GF-D8 (cell line): ENCODE results near the gene TTR.

Experiments
- DNase-seq: peaks from one replicate; lab custom pipeline; 2025; lab: John Stamatoyannopoulos, UW

Gene TTR

GRCh38 chr18:31616586-31616985 is 24.9 kb downstream of the TTR start:
- no peak for DNase-seq

GRCh38 chr18:31617031-31617717 is 25.5 kb downstream of the TTR start:
- DNase-seq = no peak

GRCh38 chr18:31618801-31619200 is 27.1 kb downstream of the TTR start:
- DNase-seq = no peak

- DNase-seq = no peak
Observed at GRCh38 chr18:31619291-31619690, 27.6 kb downstream of the TTR start.

- DNase-seq = no peak
Observed at GRCh38 chr18:31624892-31625640, 33.4 kb downstream of the TTR start.

- DNase-seq = no peak
Observed at GRCh38 chr18:31626409-31626808, 34.7 kb downstream of the TTR start.

GRCh38 chr18:31630549-31630948 is 38.9 kb downstream of the TTR start:
- no peak for DNase-seq

- DNase-seq = no peak
Observed at GRCh38 chr18:31631526-31631925, 39.8 kb downstream of the TTR start.

GRCh38 chr18:31632356-31632755 is 40.7 kb downstream of the TTR start:
- no peak for DNase-seq

GRCh38 chr18:31633392-31634330 is 42.0 kb downstream of the TTR start:
- no peak for DNase-seq

GRCh38 chr18:31634331-31634713 is 42.6 kb downstream of the TTR start:
- DNase-seq = no peak

GRCh38 chr18:31636387-31636786 is 44.7 kb downstream of the TTR start:
- DNase-seq = no peak

- no peak for DNase-seq
Observed at GRCh38 chr18:31637445-31637844, 45.8 kb downstream of the TTR start.

GRCh38 chr18:31643003-31643402 is 51.3 kb downstream of the TTR start:
- DNase-seq = no peak

- DNase-seq = no peak
Observed at GRCh38 chr18:31645411-31645810, 53.7 kb downstream of the TTR start.

- DNase-seq = no peak
Observed at GRCh38 chr18:31646332-31647126, 54.9 kb downstream of the TTR start.

- no peak for DNase-seq
Observed at GRCh38 chr18:31647127-31647753, 55.6 kb downstream of the TTR start.
